ENCODE results near the gene TREM2. TPM values are rescaled to one million over a fixed set of nuclear protein-coding genes. Genes with fewer than 3 reads are reported as not detected.

TREM2 gene
- total and polyA plus RNA-seq, 10 of the 15 experiments (the other 5 are each of a cell fraction or from before 2014, with no cell fraction given) = not detected

- ChIA-PET CTCF (interaction anchor here (1.2 to 3.7 kb wide), 3 partner anchors 93 to 135 kb away, joined by 3 to 49 read pairs (median 4); no protein-coding TSS in a partner anchor), RAD21 (ENCODE audit: unreplicated experiment) (interaction anchor here (0.8 kb wide), 1 partner anchor 94 kb away, joined by 3 read pairs; no protein-coding TSS in a partner anchor), SMC1A (ENCODE audit: uncharacterized antibody, unreplicated experiment) (interaction anchor here (0.9 to 2.2 kb wide), 3 partner anchors 8 to 149 kb away, joined by 3 to 6 read pairs (median 4); no protein-coding TSS in a partner anchor), POLR2A (no interaction called here)
- Histone ChIP-seq H3K27ac (ENCODE audit: control insufficient read depth, insufficient read depth) (no peak overlapping the region), H3K4me2 (ENCODE audit: control insufficient read depth, insufficient read depth) (no peak overlapping the region), H3K36me3 (ENCODE audit: control insufficient read depth in 2 of 2, insufficient read depth in 2 of 2, low read length in 1 of 2) (no peaks in the 10 kb centered on the region), H3K9me3 (replicated peaks; ENCODE audit: control insufficient read depth, insufficient read depth, low read length) (peaks cover 4% of the 10 kb centered on the region; the same call in 2 of the 3 replicates), H3K4me1 (ENCODE audit: control insufficient read depth, insufficient read depth, low read length) (no peaks in the 10 kb centered on the region), H4K20me1 (ENCODE audit: control insufficient read depth, insufficient read depth) (no peaks in the 10 kb centered on the region), H3K27me3 (replicated peaks in 1 of 2; ENCODE audit: control insufficient read depth in 2 of 2, insufficient read depth in 2 of 2, low read length in 1 of 2) (no peaks in the 10 kb centered on the region), H3K9ac (ENCODE audit: control insufficient read depth, insufficient read depth, low read length) (no peak overlapping the region), H3K4me3 (no peak overlapping the region), H3K79me2 (ENCODE audit: control insufficient read depth, insufficient read depth, low read length) (no peaks in the 10 kb centered on the region), H2AFZ (ENCODE audit: control insufficient read depth, low read depth, low read length) (no peak overlapping the region)
- TF ChIP-seq MYC (IDR thresholded peaks at IDR 0.05; ENCODE audit: insufficient read depth, insufficient read length, insufficient replicate concordance, low read length, severe bottlenecking) = no peak
- no peak for TF ChIP-seq RAD51 (IDR thresholded peaks at IDR 0.05)
- no TSS peak for BruUV-seq (replicated peaks)
- in situ Hi-C loops (cut with MboI) = no loop called here
- DNase-seq (ENCODE audit: low read depth, low spot score) (no peak), FAIRE-seq (no peak), ATAC-seq (no peak)
- intact Hi-C loops (cut with micrococcal nuclease; ENCODE audit: unreplicated experiment) = no loop called here
- 56% methylated on average over 7 of the region's 7 CpGs for WGBS (ENCODE audit: insufficient coverage, insufficient replicate concordance, low lambda C conversion rate, missing lambda C conversion rate)
Measured at GRCh38 chr6:41184761-41185160, 21.8 kb upstream of the TREM2 start.

GRCh38 chr6:41182069-41183034 lies 19.4 kb upstream of the TREM2 start:
- in situ Hi-C loops (cut with MboI) (no loop called here), intact Hi-C loops (cut with micrococcal nuclease; ENCODE audit: unreplicated experiment) (loop anchor here (1.0 kb wide), 1 partner anchor 90 kb away; no protein-coding TSS in a partner anchor)
- DNase-seq (ENCODE audit: low read depth, low spot score) = no peak
- CTCF ChIA-PET = interaction anchor here (0.7 to 3.7 kb wide), 39 partner anchors 9 to 1266 kb away, joined by 3 to 49 read pairs (median 4); partner anchors contain the start of genes NFYA, OARD1 and TREML2
- Histone ChIP-seq H3K27me3 (replicated peaks in 1 of 2; ENCODE audit: control insufficient read depth in 2 of 2, insufficient read depth in 2 of 2, low read length in 1 of 2) (no peaks in the 10 kb centered on the region), H3K36me3 (ENCODE audit: control insufficient read depth in 2 of 2, insufficient read depth in 2 of 2, low read length in 1 of 2) (no peaks in the 10 kb centered on the region), H2AFZ (ENCODE audit: control insufficient read depth, low read depth, low read length) (no peak overlapping the region; the same call in 1 of the 2 replicates), H4K20me1 (ENCODE audit: control insufficient read depth, insufficient read depth) (no peaks in the 10 kb centered on the region), H3K4me2 (ENCODE audit: control insufficient read depth, insufficient read depth) (no peak overlapping the region), H3K4me3 (no peak overlapping the region), H3K4me1 (ENCODE audit: control insufficient read depth, insufficient read depth, low read length) (no peaks in the 10 kb centered on the region), H3K9me3 (replicated peaks; ENCODE audit: control insufficient read depth, insufficient read depth, low read length) (no peaks in the 10 kb centered on the region), H3K9ac (ENCODE audit: control insufficient read depth, insufficient read depth, low read length) (no peak overlapping the region), H3K79me2 (ENCODE audit: control insufficient read depth, insufficient read depth, low read length) (no peaks in the 10 kb centered on the region), H3K27ac (ENCODE audit: control insufficient read depth, insufficient read depth) (no peak overlapping the region)
- BruUV-seq (replicated peaks) = no TSS peak
- POLR2A ChIA-PET = interaction anchor here (1.3 kb wide), 2 partner anchors 14 to 108 kb away, joined by 3 to 4 read pairs; no protein-coding TSS in a partner anchor
- 37% methylated on average over 4 of the region's 4 CpGs for WGBS (ENCODE audit: insufficient coverage, insufficient replicate concordance, low lambda C conversion rate, missing lambda C conversion rate)
- RAD21 ChIA-PET (ENCODE audit: unreplicated experiment) = interaction anchor here (0.6 to 2.4 kb wide), 9 partner anchors 17 to 729 kb away, joined by 3 to 14 read pairs (median 4); no protein-coding TSS in a partner anchor
- SMC1A ChIA-PET (ENCODE audit: uncharacterized antibody, unreplicated experiment) = interaction anchor here (0.8 to 2.0 kb wide), 24 partner anchors 8 to 178 kb away, joined by 3 to 17 read pairs (median 4); partner anchors contain the start of genes NFYA, OARD1 and TREML2
- peak; percentile 97 for FAIRE-seq
- ATAC-seq = peak; percentile 99
- TF ChIP-seq SIX5 (IDR thresholded peaks at IDR 0.05; ENCODE audit: low read depth, low read length, severe bottlenecking) = no peak
- TF ChIP-seq CBX5 (IDR thresholded peaks at IDR 0.05; ENCODE audit: low read depth) = no peak
- TF ChIP-seq BCL3 (IDR thresholded peaks at IDR 0.05; ENCODE audit: borderline replicate concordance, insufficient read depth, low read depth, low read length, poor library complexity, severe bottlenecking) = no peak
- TF ChIP-seq SMC3 (IDR thresholded peaks at IDR 0.05; ENCODE audit: borderline replicate concordance, low read length) = peak; percentile 58
- peak; percentile 73 to 77 (median 76) for TF ChIP-seq CTCF (IDR thresholded peaks at IDR 0.05 in 2 of 3, conservative IDR thresholded peaks at IDR 0.05 in 1 of 3; ENCODE audit: control insufficient read depth in 2 of 3, extremely low read depth in 1 of 3, insufficient read depth in 1 of 3, low read depth in 3 of 3, low read length in 3 of 3)
- no peak for TF ChIP-seq PKNOX1 (IDR thresholded peaks at IDR 0.05)
- TF ChIP-seq HDGF (IDR thresholded peaks at IDR 0.05) = no peak
